HG03571 (cell line): ENCODE measurements around the gene HAL.

Experiments
- ATAC-seq: cut with Tn5 transposase; IDR thresholded peaks from one replicate; pipeline ENCODE4 v1.9.1; 2021; ENCODE audit not compliant: unreplicated experiment

Gene HAL, protein sequence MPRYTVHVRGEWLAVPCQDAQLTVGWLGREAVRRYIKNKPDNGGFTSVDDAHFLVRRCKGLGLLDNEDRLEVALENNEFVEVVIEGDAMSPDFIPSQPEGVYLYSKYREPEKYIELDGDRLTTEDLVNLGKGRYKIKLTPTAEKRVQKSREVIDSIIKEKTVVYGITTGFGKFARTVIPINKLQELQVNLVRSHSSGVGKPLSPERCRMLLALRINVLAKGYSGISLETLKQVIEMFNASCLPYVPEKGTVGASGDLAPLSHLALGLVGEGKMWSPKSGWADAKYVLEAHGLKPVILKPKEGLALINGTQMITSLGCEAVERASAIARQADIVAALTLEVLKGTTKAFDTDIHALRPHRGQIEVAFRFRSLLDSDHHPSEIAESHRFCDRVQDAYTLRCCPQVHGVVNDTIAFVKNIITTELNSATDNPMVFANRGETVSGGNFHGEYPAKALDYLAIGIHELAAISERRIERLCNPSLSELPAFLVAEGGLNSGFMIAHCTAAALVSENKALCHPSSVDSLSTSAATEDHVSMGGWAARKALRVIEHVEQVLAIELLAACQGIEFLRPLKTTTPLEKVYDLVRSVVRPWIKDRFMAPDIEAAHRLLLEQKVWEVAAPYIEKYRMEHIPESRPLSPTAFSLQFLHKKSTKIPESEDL

GRCh38 chr12:95996034-95996658, at the start of gene HAL:
HAL (minus strand) TSS chr12:95996344; CDS start chr12:95995910, 434 bp downstream.
- no peak for ATAC-seq

- no peak for ATAC-seq
Observed at GRCh38 chr12:96045566-96045965, 49.4 kb upstream of the HAL start.

- no peak for ATAC-seq
Observed at GRCh38 chr12:96044943-96045290, 48.8 kb upstream of the HAL start.

DNA sequence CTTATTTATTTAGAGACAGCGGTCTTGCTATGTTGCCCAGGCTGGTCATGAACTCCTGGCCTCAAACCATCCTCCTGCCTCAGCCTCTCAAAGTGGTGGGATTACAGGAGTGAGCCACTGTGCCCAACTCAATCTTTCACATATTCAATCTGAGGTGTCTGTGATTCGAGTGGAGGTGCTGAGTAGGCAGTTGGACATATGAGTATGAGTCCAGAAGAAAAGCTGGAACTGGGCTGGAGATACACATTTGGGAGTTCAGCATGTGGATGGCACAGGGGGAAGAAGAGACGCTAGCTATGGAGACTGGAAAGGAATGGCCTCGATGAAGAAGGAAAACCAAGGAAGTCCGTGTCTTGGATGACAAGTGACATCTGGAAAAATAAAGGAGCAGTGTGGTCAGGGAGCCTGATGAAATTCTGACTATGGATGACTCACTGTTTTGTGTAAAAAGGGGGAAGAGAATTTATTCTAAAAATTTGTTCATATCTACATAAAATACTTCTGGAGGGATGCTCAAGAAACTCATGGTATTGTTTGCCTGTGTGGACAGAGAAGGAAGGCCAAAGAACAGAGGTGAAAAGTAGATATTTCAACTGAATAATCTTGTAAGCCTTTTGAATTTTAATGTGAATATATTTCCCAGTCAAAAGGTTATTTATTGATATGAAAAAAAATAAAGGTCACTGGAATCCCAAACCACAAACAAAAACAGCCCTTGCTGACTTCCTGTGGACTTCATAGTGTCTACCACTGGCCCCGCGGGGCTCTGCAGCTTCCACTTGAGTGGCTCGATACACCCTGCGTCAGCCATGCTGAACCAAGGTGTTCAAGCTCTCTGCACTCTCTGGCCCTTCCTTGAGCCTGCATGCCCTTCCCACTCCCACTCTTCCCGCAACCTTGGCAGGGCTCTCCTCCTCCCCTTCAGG, 48.1 kb upstream of the HAL start:
- ATAC-seq = no peak

GRCh38 chr12:96041181-96041580, 45.0 kb upstream of the HAL start:
- ATAC-seq = no peak

DNA sequence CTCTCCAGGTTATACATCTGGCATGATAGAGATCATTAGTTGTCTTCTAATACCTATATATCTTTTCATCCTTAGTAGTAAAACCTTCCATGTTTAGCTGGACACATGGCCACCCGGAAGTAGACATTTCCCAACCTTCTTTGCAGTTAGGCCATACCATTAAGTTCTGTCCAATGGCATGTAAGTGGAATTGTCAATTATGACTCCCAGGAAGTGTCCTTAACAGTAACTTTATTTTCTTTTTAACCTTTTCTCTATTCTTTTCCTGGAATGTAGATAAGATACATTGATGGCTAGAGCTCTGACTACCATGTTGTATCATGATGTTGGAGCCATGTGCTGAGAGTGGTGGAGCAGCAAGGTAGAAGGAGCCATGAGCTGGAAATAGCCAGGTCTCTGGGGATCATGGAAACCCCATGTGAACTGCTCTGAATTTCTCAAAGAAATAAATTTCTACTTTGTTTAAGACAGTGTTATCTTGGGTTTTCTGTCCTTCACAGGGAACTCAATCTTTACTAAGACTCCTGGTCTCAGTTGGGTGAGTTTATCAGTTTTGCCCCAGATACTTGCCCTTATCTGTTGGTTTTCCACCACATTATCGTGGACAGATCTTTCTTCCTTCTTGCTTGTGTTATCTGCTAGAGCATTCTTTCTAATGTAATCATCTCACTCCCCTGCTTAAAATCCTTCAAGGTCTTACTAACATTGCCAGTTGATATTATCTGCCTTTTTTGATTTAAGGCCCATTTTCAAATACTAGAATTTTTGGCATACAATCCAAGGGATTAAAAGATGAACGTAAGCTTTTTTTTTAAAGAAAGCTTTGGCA, 44.4 kb upstream of the HAL start:
- ATAC-seq = no peak

- ATAC-seq = no peak
Observed at GRCh38 chr12:96039516-96039915, 43.4 kb upstream of the HAL start.

DNA sequence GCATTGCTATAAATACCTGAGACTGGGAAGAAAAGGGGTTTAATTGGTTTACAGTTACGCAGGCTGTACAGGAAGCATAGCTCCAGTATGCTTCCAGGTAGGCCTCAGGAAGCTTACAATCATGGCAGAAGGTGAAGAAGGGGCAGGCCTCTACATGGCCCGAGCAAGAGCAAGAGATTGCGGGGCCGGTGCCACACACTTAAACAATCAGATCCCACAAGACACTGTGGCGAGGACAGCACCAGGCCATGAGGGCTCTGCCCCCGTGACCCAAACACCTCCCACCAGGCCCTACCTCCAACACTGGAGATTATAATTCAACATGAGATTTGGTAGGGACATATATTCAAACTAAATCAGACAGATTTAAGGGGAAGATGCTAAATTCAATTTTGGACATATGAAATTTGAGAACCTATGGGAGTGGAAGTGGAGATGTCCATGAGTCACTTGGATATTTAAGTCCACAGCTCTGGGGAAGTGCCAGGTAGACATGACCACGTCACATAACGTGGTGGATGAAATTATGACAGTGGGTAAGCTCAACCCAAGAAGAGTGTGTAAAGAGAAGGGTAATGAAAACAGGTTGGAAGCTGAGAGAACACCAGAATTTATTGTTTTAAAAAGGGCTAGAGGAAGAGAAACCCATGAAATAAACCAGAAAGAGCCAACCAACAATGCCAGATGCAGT, 40.8 kb upstream of the HAL start:
- no peak for ATAC-seq

DNA sequence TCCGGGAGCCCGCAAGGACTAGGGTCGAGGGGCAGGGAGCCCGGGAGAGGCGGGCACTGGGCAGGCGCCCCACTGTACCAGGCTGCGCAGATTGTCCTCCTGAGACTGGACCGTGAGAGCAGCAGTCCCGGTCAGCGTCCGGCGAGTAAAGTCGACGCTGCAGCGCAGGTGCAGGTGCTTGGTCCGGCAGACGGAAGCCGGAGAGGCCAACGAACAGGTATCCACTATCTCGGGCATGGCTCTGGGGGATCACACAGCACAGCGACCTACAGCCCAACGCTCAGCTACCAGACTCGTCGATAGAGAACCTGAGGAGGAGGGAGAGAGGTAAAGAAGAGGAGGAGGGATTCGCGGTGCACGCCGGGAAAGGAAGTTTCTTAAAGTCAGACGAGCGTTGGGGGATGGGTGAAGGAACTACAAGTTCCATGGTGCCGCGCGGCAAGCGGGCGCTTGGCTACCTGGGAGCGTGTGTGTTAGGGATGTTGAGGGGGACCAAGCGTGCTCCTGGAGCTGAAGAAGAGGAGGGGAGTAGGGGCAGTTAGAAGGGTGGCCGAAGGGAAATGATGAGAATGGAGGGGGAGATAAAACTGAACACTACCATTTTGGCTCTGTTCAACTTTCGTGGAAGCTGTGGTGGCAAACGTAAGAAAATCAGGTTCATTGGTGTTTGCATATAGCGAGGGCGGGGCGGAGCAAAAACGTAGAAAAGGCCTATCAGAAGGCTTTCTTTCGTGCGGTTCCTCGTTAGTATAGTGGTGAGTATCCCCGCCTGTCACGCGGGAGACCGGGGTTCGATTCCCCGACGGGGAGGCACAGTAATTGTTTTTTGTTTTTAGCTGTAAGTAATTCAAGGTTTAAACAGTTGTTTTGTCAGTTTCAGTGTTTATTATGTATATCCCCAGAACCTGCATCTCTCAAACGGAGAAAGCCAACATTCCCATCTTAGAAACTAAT, 39.4 kb upstream of the HAL start, which contains the start of gene LTA4H:
Gene LTA4H (minus strand): TSS at position 305 of the 954 bp plus-strand sequence. CDS start 68 bp downstream, at position 237.
- peak; percentile 91 for ATAC-seq

DNA sequence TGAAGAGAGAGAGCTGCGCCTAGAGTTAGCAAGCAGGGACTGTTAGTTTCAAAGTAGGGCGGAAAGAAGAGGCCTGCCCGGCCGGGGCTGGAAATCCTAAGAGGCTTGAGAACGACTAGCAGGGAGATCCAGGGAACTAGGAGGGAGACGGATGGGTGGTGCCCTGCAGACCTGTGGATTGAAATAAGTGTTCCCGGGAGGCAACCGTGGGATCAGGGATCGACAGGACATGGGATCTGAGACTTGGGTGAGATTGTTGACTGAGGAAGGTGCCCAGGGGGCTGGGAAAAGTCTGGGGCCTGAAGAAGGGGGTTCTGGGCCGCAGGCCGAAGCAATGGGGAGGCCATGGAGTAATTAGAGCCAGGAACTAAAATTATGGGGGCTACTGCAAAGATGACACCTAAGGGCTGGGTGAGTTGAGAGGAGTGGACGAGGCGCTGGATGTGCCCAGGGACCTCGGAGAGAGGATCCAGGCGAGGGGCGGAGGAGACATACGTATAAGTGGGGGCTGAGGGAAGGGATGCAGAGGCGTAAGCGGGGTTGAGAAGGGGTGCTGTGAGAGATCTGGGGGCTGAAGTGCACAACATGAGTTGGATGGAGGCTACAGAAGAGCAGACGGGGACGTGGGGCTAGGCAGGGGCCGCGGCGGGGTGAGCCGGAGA, 38.6 kb upstream of the HAL start:
- peak; percentile 7 for ATAC-seq

DNA sequence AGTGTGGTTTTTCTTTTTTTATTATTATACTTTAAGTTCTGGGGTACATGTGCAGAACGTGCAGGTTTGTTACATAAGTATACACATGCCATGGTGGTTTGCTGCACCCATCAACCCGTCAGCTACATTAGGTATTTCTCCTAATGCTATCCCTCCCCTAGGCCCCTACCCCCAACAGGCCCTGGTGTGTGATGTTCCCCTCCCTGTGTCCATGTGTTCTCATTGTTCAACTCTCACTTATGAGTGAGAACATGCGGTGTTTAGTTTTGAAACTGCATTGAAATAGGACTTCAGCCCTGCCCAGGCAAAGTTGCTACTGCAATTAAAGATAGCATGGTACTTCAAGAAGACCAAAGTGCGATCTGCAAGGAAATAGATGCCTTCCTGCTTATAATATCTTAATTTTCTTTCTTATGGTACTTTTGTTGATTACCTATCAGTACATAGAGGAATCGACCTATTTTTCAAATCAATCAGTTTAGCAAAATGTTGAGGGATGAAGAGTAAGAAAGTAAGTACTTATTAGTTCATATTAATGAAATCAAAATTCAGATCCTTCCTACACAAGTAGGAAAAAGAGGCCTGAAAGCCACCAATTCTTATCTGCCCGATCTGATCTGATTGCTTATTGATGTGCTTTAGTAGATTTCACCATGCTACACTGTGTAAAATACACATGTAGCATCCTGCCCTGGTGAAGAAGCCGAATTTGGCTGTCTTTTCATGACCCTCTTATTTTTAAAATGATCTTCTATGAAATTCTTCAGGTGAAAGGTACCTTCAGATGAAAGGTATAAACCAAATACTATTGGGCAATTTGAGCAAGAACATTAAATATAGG, 37.6 kb upstream of the HAL start:
- ATAC-seq = no peak

GRCh38 chr12:96029826-96030225, 33.7 kb upstream of the HAL start:
- ATAC-seq = no peak

DNA sequence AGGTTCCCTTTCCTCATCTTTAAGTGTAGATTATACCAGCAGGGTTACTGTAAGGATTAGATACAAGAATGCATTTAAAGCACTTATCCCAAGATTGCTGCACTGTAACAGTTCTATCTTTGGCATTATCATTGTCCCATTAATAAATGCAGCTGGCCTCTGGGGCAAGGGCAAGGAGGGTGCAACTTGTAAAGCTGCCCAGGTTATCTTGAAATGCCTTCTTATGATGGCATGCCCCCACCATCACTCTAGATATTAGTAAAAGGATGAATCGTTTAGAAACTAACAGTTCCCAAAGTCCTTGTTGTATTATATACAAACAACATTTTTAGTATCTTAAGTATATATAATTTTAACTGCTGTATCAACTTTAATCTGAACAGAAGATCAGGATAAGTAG, 32.4 kb upstream of the HAL start:
- no peak for ATAC-seq

GRCh38 chr12:96026331-96026730, 30.2 kb upstream of the HAL start:
- ATAC-seq = no peak

GRCh38 chr12:96025518-96025917, 29.4 kb upstream of the HAL start:
- ATAC-seq = no peak

DNA sequence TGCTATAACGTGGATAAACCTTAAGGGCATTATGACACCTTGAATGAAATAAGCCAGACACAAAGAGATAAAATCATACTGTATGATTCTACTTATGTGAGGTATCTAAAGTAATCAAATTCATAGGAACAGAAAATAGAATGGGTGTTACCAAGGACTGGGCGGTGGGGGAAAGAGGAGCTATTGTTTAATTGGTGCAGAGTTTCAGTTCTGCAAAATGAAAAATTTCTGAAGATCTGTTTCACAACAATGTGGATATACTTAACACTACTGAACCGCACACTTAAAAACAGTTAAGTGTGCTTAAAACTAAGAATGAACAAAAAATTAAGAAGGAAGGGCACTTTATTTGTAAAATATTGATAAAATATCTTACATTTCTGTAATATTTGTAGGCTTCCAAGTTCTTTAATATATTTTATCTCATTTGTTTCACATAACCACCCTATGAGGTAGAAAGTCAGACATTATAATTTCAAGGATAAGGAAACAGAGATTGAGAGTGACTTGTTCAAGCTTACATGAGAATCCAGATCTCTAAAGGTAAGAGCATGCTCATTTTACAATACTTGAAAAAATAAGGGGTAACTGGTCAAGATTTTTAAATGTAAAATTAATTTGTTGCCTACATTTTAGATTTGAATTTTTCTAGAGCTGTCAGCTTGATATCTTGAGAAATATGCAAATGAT, 24.3 kb upstream of the HAL start:
- ATAC-seq = peak; percentile 83
